Neural cell (in vitro differentiated cells): ENCODE data around the gene IST1. TPM values are rescaled to one million over a fixed set of nuclear protein-coding genes. Genes with fewer than 3 reads are reported as not detected.

ENCODE experiments used
- H2AFZ ChIP-seq: fragments of 200-600, 300-800 bp; sonication (generic), shearing (Covaris generic); 2 replicates; pipeline ENCODE4 v1.6.0; 2014; ENCODE audit warnings: low read depth, mild to moderate bottlenecking, antibody characterized with exemption, low read length, moderate library complexity
- H3F3A ChIP-seq: fragments of 200-600 bp; shearing (Covaris generic); 2 replicates; pipeline ENCODE4 v1.6.1; 2016; ENCODE audit warnings: mild to moderate bottlenecking, moderate library complexity, mixed read lengths, antibody characterized with exemption, low read length; ENCODE audit not compliant: insufficient read depth, poor library complexity, severe bottlenecking
- H3K27ac ChIP-seq: fragments of 200-600, 300-800 bp; sonication (generic), shearing (Covaris generic); 2 replicates; pipeline ENCODE4 v1.5.1; 2014; ENCODE audit warnings: mild to moderate bottlenecking, low read length, moderate library complexity
- H3K27me3 ChIP-seq: fragments of 300-800, 200-600 bp; sonication (generic), shearing (Covaris generic); 2 replicates; pipeline ENCODE4 v1.6.0; 2014; ENCODE audit warnings: mild to moderate bottlenecking, low read depth, low read length, moderate library complexity; ENCODE audit not compliant: insufficient read depth
- H3K36me3 ChIP-seq: fragments of 300-800, 200-600 bp; sonication (generic), shearing (Covaris generic); 2 replicates; pipeline ENCODE4 v1.5.1; 2014; ENCODE audit warnings: mild to moderate bottlenecking, antibody characterized with exemption, low read length, moderate library complexity; ENCODE audit not compliant: insufficient read depth
- H3K4me2 ChIP-seq: fragments of 300-800, 200-600 bp; sonication (generic), shearing (Covaris generic); 2 replicates; pipeline ENCODE4 v1.6.0; 2014; ENCODE audit warnings: mild to moderate bottlenecking, low read length
- H3K4me3 ChIP-seq: fragments of 300-800, 200-600 bp; sonication (generic), shearing (Covaris generic); 2 replicates; pipeline ENCODE4 v1.5.1; 2014; ENCODE audit warnings: mild to moderate bottlenecking, low read length, moderate library complexity
- H3K79me2 ChIP-seq: fragments of 200-600 bp; shearing (Covaris generic); replicated peaks from 2 replicates; pipeline ENCODE4 v1.6.0; 2014; ENCODE audit warnings: mild to moderate bottlenecking, low read length, moderate library complexity; ENCODE audit not compliant: insufficient read depth
- H3K9ac ChIP-seq: fragments of 300-800, 200-600 bp; sonication (generic), shearing (Covaris generic); 2 replicates; pipeline ENCODE4 v1.6.1; 2016; ENCODE audit warnings: mild to moderate bottlenecking, low read length, mixed read lengths
- H3K9me2 ChIP-seq: fragments of 200-600 bp; shearing (Covaris generic); 2 replicates; pipeline ENCODE4 v1.6.1; 2016; ENCODE audit warnings: mild to moderate bottlenecking, low read length, mixed read lengths; ENCODE audit not compliant: insufficient read depth
- H3K9me3 ChIP-seq: fragments of 200-600, 300-800 bp; sonication (generic), shearing (Covaris generic); 2 replicates; pipeline ENCODE4 v1.6.1; 2016; ENCODE audit warnings: mild to moderate bottlenecking, mixed run types, low read length, moderate library complexity, mixed read lengths
- H4K20me1 ChIP-seq: fragments of 200-600 bp; shearing (Covaris generic); 2 replicates; pipeline ENCODE4 v1.6.1; 2016; ENCODE audit warnings: mild to moderate bottlenecking, mixed run types; ENCODE audit not compliant: insufficient read depth
- EP300 ChIP-seq: fragments of 450-650 bp; conservative IDR thresholded peaks from 2 replicates; pipeline ENCODE4 v1.6.1; 2014; ENCODE audit warnings: antibody characterized with exemption, mild to moderate bottlenecking, moderate library complexity; ENCODE audit not compliant: poor library complexity, severe bottlenecking
- EZH2 ChIP-seq: fragments of 200-600, 300-800 bp; shearing (Covaris generic), sonication (generic); IDR thresholded peaks from 2 replicates; pipeline ENCODE4 v1.6.1; 2014; ENCODE audit warnings: antibody characterized with exemption, low read length, borderline replicate concordance, mild to moderate bottlenecking; ENCODE audit not compliant: insufficient read depth, poor library complexity, severe bottlenecking
- MXI1 ChIP-seq: fragments of 450-650 bp; conservative IDR thresholded peaks from 2 replicates; pipeline ENCODE4 v1.6.1; 2014; ENCODE audit warnings: antibody characterized with exemption, mild to moderate bottlenecking; ENCODE audit not compliant: poor library complexity, severe bottlenecking
- POLR2AphosphoS5 ChIP-seq: IDR thresholded peaks from 2 replicates; pipeline ENCODE4 v1.6.1; 2012
- RAD21 ChIP-seq: fragments of 450-650 bp; conservative IDR thresholded peaks from 2 replicates; pipeline ENCODE4 v1.6.1; 2014; ENCODE audit warnings: antibody characterized with exemption, mild to moderate bottlenecking, moderate library complexity
- REST ChIP-seq: IDR thresholded peaks from 2 replicates; pipeline ENCODE4 v1.6.1; 2012; ENCODE audit warnings: borderline replicate concordance
- SMC3 ChIP-seq: fragments of 450-650 bp; conservative IDR thresholded peaks from 2 replicates; pipeline ENCODE4 v1.6.1; 2014; ENCODE audit warnings: antibody characterized with exemption, mild to moderate bottlenecking, moderate library complexity; ENCODE audit not compliant: poor library complexity
- TAF1 ChIP-seq: IDR thresholded peaks from 2 replicates; pipeline ENCODE4 v1.6.1; 2012; ENCODE audit warnings: low read depth
- polyA plus RNA-seq: library from polyadenylated mRNA; depleted of rRNA; stranded (reverse); fragments of >200 nt; gene quantifications from 2 replicates; pipeline ENCODE4 v1.2.3, GENCODE V29; 2014
- TF ChIP-seq, protein P1 (sequence below): fragments of 450-650 bp; IDR thresholded peaks from 2 replicates; pipeline ENCODE4 v1.5.1; 2014; ENCODE audit warnings: antibody characterized with exemption, mild to moderate bottlenecking, moderate library complexity; ENCODE audit not compliant: poor library complexity, severe bottlenecking

Gene IST1
- polyA plus RNA-seq, 1 donor from 2014 or later: 389 TPM

DNA sequence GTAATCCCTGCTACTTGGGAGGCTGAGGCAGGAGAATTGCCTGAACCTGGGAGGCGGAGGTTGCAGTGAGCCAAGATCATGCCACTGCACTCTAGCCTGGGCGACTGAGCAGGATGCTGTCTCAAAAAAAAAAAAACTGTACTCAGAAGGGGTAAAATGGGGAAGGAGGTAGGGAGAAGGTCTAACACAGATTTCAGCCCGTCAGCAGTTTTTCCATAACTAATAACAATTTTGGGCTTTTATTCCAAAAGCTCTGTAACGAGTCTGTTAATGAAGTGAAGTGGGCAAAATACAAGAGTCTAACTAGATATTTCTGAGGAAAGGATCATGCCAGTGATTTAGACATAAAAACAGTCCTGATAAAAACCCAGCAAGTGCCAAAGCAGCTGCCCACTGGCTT is 22.1 kb upstream of the IST1 start:
- Histone ChIP-seq H3K36me3 (no peaks in the 10 kb centered on the region), H3K4me3 (no peak overlapping the region), H3K9me2 (no peaks in the 10 kb centered on the region), H3K27me3 (no peaks in the 10 kb centered on the region), H3K79me2 (peaks cover 19% of the 10 kb centered on the region), H3K9ac (no peak overlapping the region), H3K9me3 (no peaks in the 10 kb centered on the region), H4K20me1 (no peaks in the 10 kb centered on the region), H2AFZ (no peak overlapping the region), H3K4me2 (no peak overlapping the region), H3K27ac (no peak overlapping the region), H3F3A (no peaks in the 10 kb centered on the region)
- TF ChIP-seq TAF1 (no peak), REST (no peak), POLR2AphosphoS5 (no peak), SMC3 (no peak), RAD21 (no peak)

DNA sequence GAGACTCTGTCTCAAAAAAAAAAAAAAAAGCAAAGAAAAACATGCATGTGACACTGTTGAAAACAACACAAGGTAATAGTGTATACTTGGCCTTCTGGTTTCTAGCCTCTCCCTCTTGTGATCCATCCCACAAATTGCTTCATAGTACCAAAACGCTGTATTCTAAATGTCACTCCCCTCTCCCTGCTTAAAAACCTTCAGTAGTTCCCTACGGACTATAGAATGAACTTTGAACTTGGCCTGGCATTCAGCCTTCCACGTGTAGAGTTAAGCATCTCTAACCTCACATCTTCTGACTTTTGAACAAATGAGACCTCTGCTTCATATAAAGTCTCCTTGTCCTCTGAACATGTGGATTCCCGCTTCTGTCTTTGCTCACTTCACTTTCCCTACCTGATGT is 16.4 kb upstream of the IST1 start:
- peaks cover 42% of the 10 kb centered on the region for H3K79me2 ChIP-seq
- peaks cover 4% of the 10 kb centered on the region for H3F3A ChIP-seq
- H3K9ac ChIP-seq: no peak overlapping the region
- H3K36me3 ChIP-seq: peaks cover 11% of the 10 kb centered on the region
- no peak overlapping the region for H3K4me2 ChIP-seq
- peaks cover 5% of the 10 kb centered on the region for H4K20me1 ChIP-seq
- no peak overlapping the region for H2AFZ ChIP-seq
- no peaks in the 10 kb centered on the region for H3K9me3 ChIP-seq
- H3K4me3 ChIP-seq: no peak overlapping the region
- TF ChIP-seq EZH2 (no peak), MXI1 (no peak), POLR2AphosphoS5 (no peak), REST (no peak), SMC3 (no peak), EP300 (no peak), TAF1 (no peak), RAD21 (no peak)
- TF ChIP-seq, protein P1, sequence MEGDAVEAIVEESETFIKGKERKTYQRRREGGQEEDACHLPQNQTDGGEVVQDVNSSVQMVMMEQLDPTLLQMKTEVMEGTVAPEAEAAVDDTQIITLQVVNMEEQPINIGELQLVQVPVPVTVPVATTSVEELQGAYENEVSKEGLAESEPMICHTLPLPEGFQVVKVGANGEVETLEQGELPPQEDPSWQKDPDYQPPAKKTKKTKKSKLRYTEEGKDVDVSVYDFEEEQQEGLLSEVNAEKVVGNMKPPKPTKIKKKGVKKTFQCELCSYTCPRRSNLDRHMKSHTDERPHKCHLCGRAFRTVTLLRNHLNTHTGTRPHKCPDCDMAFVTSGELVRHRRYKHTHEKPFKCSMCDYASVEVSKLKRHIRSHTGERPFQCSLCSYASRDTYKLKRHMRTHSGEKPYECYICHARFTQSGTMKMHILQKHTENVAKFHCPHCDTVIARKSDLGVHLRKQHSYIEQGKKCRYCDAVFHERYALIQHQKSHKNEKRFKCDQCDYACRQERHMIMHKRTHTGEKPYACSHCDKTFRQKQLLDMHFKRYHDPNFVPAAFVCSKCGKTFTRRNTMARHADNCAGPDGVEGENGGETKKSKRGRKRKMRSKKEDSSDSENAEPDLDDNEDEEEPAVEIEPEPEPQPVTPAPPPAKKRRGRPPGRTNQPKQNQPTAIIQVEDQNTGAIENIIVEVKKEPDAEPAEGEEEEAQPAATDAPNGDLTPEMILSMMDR: no peak
- H3K9me2 ChIP-seq: no peaks in the 10 kb centered on the region
- H3K27ac ChIP-seq: no peak overlapping the region
- no peaks in the 10 kb centered on the region for H3K27me3 ChIP-seq
